SHP77 (cell line): ENCODE data around the gene ALDH7A1.
"Not testable (repeated sequence)": the region's sequence is repeated elsewhere in the genome, so short reads cannot be mapped to it uniquely, and the experiment has no call there.

Experiments
- DNase-seq, 2 experiments: peaks; one replicate each; lab custom pipeline; 2025; lab: John Stamatoyannopoulos, UW

The ALDH7A1 gene

DNA sequence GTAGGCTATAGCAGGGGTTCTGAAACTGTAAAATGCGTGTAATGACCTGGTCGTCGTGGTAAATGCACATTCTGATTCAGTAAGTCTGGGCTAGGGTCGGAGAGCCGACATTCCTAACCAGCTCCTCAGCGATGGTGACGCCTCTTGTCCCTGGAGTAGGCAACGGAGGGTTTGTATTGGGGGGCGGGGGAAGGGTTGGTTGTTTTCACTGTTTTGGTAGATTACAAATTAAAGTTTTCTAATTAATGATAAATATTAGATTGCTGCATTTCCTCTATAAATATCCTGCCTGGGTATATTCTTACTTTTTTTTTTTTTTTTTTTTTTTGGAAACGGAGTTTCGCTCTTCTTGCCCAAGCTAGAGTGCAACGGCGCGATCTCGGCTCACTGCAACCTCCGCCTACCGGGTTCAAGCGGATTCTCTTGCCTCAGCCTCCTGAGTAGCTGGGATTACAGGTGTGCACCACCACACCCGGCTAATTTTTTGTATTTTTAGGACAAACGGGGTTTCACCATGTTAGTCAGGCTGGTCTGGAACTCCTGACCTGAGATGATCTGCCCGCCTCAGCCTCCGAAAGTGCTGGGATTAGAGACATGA lies 566 bp upstream of the ALDH7A1 start:
- no peak for DNase-seq

DNA sequence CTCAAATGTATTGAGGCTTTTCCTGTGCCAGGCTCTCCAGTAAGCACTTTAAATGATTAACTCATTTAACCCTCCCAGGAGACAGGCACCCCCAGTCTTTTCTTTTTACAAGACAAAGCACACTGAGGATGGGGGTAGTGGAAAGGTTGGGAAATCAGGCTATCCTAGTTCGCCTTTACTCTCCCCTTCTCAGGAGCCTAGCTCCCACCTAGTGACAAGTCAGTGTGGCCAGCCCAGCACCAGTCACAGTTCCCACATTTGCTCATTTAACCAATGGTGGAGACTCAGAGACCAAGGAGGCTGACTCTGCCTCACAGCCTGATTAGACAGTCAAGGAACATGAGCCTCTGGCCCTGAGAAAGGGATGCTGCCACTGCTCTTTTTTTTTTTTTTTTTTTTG lies 3.5 kb downstream of the ALDH7A1 start:
- no peak for DNase-seq

DNA sequence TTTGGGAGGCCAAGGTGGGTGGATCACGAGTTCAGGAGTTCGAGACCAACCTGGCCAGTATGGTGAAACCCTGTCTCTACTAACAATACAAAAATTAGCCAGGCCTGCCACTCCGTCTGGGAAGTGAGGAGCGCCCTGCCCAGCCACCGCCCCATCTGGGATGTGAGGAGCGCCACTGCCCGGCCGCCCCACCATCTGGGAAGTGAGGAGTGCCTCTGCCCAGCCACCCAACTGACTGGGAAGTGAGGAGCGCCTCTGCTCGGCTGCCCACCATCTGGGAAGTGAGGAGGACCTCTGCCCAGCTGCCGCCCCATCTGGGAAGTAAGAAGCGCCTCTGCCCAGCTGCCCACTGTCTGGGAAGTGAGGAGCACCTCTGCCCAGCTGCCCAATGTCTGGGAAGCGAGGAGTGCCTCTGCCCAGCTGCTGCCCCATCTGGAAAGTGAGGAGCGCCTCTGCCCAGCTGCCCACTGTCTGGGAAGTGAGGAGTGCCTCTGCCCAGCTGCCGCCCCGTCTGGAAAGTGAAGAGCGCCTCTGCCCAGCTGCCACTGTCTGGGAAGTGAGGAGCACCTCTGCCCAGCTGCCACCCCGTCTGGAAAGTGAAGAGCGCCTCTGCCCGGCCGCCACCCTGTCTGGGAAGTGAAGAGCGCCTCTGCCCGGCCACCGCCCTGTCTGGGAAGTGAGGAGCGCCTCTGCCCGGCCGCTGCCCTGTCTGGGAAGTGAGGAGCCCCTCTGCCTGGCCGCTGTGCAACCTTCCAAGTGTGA lies 5.3 kb downstream of the ALDH7A1 start:
- DNase-seq = no peak

- DNase-seq = no peak
Measured at GRCh38 chr5:126587551-126588390, 7.2 kb downstream of the ALDH7A1 start.

DNA sequence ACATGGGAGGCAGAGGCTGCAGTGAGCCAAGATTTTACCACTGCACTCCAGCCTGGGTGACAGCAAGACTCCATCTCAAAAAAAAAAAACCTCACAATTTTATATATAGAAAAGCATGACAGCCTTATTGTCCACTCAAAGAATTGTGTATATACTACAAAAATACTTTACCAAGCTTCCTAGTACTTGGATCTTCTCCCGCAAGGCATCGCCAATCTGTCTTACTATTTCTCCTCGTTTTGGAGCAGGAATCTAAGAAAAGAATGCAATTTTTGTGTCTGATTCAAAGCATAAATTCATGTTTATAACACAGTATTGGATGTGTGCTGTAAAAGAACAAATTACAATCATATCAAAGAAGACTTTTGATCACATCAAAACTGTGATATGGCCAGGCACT lies 11.3 kb downstream of the ALDH7A1 start:
- DNase-seq = no peak

- no peak for DNase-seq
Measured at GRCh38 chr5:126579716-126580115, 15.3 kb downstream of the ALDH7A1 start.

DNA sequence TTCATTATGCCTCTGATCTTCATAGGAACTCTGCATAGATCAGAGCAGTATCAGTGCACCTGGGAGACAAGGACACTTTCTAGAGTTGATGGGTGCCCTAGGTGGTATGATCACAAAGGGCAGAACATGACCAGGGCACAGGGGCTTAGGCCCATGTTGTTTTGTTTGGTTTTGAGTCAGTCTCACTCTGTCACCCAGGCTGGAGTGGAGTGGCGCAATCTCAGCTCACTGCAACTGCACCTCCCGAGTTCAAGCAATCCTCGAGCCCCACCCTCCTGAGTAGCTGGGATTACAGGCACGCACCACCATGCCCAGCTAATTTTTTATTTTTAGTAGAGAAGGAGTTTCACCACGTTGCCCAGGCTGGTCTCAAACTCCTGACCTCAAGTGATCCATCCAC lies 17.6 kb downstream of the ALDH7A1 start:
- DNase-seq = no peak

GRCh38 chr5:126576974-126577373 lies 18.0 kb downstream of the ALDH7A1 start:
- no peak for DNase-seq

DNA sequence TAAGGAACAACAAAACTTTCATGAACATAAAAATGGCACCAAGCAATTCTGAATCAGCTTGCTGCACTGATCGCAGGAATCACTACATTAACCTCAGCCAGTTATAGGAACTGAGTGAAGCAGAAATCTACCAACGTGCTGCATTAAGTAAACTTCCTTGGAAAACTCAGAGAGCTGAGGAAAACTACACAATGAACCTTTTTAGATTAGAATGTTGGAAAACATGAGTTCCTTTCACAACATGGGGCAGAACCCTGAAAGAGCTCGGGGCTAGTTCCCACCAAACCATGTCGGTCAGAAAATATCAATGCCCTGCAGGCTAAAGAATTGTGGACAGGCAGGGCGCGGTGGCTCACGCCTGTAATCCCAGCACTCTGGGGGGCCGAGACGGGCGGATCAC lies 19.4 kb downstream of the ALDH7A1 start:
- DNase-seq = no peak

DNA sequence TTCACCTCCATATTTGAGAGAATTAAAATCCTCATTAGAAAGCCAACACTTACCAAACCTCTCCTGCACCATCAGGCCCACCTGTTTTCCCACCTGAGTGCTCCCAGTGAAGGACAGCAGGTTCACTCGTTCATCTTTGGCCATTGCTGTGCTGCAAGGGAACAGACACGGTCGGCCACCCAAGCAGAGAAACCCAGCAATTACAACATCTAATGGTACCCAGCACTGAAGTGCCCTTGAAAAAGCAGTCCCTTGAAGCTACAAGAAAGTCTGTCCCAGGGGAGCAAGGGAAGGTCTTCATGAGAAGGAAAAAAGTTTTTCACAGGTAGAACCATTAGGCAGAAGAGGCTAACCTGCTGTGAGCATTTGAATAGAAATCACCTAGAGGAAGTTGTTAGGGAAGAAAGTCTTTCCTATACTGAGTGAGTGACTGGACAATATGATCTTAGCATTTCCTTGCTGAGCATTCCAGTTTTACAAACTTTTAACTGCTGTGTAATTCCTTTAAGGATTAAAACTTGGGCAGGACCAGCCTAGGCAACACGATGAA lies 26.7 kb downstream of the ALDH7A1 start:
- no peak for DNase-seq

- DNase-seq = no peak
Measured at GRCh38 chr5:126562823-126563222, 32.2 kb downstream of the ALDH7A1 start.

GRCh38 chr5:126561908-126562307 lies 33.1 kb downstream of the ALDH7A1 start:
- DNase-seq = no peak

DNA sequence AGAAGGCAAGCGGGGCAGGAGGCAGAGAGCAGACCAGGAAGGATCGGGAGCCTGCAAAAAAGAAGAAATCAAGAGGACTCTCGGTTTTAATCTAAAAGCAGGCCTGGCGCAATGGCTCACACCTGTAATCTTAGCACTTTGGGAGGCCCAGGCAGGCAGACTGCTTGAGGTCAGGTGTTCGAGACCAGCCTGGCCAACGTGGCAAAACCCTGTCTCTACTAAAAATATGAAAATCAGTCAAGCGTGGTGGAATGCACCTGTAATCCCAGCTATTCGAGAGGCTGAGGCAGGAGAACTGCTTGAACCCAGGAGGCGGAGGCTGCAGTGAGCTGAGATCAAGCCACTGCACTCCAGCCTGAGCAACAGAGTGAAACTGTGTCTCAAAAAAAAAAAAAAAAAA lies 39.9 kb downstream of the ALDH7A1 start:
- not testable (repeated sequence) for DNase-seq

GRCh38 chr5:126552614-126553013 lies 42.4 kb downstream of the ALDH7A1 start:
- no peak for DNase-seq

DNA sequence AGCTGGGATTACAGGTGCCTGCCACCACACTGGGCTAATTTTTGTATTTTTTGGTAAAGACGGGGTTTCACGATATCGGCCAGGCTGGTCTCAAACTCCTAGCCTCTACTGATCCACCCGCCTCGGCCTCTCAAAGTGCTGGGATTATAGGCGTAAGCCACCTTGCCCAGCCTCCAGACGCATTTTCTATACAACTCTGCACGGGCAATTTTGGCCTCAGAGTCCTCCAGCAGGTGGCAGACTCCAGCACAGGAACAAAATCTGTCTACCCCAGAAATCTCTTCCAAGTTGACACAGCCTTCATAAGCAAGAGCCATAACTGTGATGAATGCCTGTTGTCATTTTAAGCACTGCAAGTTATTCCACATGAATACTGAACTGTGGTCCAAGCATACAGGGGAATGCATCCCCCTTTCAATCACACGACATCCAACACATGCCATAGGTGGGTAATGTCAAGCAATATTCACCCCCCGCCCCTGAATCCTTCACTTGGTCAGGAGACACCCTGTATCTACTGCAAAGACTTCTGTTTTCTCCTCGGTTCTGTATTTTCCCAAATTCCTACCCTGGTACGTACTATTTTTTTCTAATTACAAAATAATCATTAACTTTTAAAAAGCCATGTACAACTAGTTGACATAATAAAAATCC lies 50.8 kb downstream of the ALDH7A1 start:
- DNase-seq = peak; percentile 28 to 32

- no peak for DNase-seq
Measured at GRCh38 chr5:126543660-126544059, 51.4 kb downstream of the ALDH7A1 start.

GRCh38 chr5:126543009-126543408 lies 52.0 kb downstream of the ALDH7A1 start:
- DNase-seq = no peak

GRCh38 chr5:126542441-126542840 lies 52.6 kb downstream of the ALDH7A1 start:
- DNase-seq = no peak

- no peak for DNase-seq
Measured at GRCh38 chr5:126540631-126541030, 54.4 kb downstream of the ALDH7A1 start.

- no peak for DNase-seq
Measured at GRCh38 chr5:126538579-126538978, 56.4 kb downstream of the ALDH7A1 start.

DNA sequence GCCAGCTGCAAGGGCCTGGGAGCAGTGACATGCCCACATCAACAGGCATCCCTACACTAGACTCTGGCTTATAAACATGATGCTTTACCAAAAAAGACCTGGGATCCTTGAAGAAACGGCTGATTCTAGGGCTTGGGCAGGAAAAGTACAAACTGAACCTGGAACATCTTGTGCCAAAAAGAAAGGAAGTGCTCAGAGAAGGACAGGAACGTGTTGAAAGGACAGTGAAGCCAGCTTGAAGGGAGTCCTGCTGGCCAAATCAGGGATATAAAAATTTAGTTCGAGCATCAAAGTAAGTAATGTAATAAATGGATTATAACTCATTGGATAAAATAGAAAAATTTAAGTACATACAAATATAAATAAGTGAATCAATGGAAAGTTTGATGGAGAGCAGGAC lies 58.1 kb downstream of the ALDH7A1 start:
- DNase-seq = no peak
